HG03060 (cell line): Measurements from ENCODE around the gene DESI1.
"Not testable (repeated sequence)": the region's sequence is repeated elsewhere in the genome, so short reads cannot be mapped to it uniquely, and the experiment has no call there.

Experiments used
- ATAC-seq: cut with Tn5 transposase; IDR thresholded peaks from one replicate; pipeline ENCODE4 v1.9.1; 2021; ENCODE audit warnings: low read depth, moderate number of reproducible peaks; ENCODE audit not compliant: unreplicated experiment

DESI1 gene

GRCh38 chr22:41637623-41638022, 16.8 kb upstream of the DESI1 start:
- ATAC-seq, result not testable (repeated sequence)

GRCh38 chr22:41636467-41636866, 15.6 kb upstream of the DESI1 start:
- no peak for ATAC-seq

GRCh38 chr22:41634610-41635009, 13.8 kb upstream of the DESI1 start:
- not testable (repeated sequence) for ATAC-seq

GRCh38 chr22:41631615-41632014, 10.8 kb upstream of the DESI1 start:
- ATAC-seq, result not testable (repeated sequence)

GRCh38 chr22:41631115-41631514, 10.3 kb upstream of the DESI1 start:
- ATAC-seq, result not testable (repeated sequence)

GRCh38 chr22:41625577-41625976, 4.7 kb upstream of the DESI1 start:
- ATAC-seq, result no peak

- no peak for ATAC-seq
These were observed 1.0 kb upstream of the DESI1 start for GRCh38 chr22:41621911-41622179.

- ATAC-seq, result peak; percentile 60
These were observed 462 bp upstream of the DESI1 start, which contains the start of gene XRCC6 for GRCh38 chr22:41621099-41621910. TSS of gene XRCC6 (plus strand) at chr22:41621295. CDS start at chr22:41622005, 710 bp downstream.

GRCh38 chr22:41619979-41620588, 759 bp downstream of the DESI1 start:
- no peak for ATAC-seq

- ATAC-seq, result no peak
These were observed 7.4 kb downstream of the DESI1 start for GRCh38 chr22:41613456-41613855.

- ATAC-seq, result no peak
These were observed 8.1 kb downstream of the DESI1 start for GRCh38 chr22:41612603-41613306.

GRCh38 chr22:41608386-41608785, 12.5 kb downstream of the DESI1 start:
- no peak for ATAC-seq

- no peak for ATAC-seq
These were observed 16.9 kb downstream of the DESI1 start for GRCh38 chr22:41603873-41604332.

- no peak for ATAC-seq
These were observed 19.9 kb downstream of the DESI1 start for GRCh38 chr22:41600976-41601375.

GRCh38 chr22:41598891-41599635, 21.8 kb downstream of the DESI1 start:
- no peak for ATAC-seq

GRCh38 chr22:41598081-41598480, 22.8 kb downstream of the DESI1 start:
- ATAC-seq, result no peak

- ATAC-seq, result no peak
These were observed 23.2 kb downstream of the DESI1 start for GRCh38 chr22:41597635-41597953.

- no peak for ATAC-seq
These were observed 23.8 kb downstream of the DESI1 start for GRCh38 chr22:41596776-41597634.

- no peak for ATAC-seq
These were observed 25.1 kb downstream of the DESI1 start for GRCh38 chr22:41595703-41596102.
